NCI-H1694 (cell line): ENCODE data around the gene SOAT1.
"Not testable (repeated sequence)": the region's sequence is repeated elsewhere in the genome, so short reads cannot be mapped to it uniquely, and the experiment has no call there.

ENCODE experiments used
- DNase-seq: peaks from one replicate; lab custom pipeline; 2025; lab: John Stamatoyannopoulos, UW

The SOAT1 gene

DNA sequence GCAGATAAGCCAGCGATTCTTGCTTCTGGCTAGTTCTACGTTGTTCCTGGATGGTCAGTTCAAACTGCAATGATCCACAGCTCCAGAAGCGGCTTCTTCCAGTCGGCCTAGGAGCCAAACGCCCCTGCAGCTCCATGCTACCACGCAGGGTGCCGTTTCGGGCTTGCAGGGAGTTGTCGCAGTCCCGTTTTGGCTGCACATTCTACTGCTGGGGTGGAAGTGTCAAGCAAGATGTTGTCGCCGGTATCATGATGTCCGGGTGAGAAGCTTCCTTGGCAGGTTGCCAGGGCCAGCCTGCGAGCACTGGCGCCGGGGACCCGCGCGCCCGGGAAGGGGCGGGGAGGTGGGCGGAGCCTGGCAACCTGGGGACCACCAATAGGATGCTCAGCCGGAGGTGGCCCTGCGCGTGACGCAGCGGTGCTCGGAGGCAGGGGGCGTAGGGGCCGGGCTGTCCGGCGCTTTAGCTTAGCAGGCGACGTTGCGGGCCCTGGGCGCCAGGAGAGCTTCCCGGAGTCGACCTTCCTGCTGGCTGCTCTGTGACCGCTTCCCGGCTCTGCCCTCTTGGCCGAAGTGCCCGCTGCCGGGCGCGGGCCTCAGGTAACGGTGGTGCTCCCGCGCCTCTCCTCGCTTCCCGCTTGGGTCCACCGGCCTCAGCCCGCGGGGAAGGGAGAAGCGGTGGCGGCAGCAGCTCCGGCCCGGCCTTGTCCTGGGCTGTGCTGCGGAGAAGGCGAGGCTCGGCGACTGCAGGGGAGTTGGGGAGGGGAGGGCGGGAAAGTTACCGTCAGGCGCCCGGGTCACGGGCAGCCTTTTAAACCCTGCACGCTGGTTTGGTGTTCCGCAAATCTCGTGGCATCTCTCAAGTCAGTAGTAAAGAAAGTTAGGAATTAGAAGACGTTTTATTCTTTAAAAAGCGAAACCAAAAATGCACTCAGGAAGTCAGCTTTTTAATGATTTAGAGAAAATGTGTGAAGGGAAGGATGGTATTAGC is at the start of gene SOAT1:
Gene SOAT1 (plus strand): TSS at position 458 of the 988 bp plus-strand sequence. CDS start 8,888 bp downstream, outside the sequence.
- DNase-seq, result peak; percentile 68

DNA sequence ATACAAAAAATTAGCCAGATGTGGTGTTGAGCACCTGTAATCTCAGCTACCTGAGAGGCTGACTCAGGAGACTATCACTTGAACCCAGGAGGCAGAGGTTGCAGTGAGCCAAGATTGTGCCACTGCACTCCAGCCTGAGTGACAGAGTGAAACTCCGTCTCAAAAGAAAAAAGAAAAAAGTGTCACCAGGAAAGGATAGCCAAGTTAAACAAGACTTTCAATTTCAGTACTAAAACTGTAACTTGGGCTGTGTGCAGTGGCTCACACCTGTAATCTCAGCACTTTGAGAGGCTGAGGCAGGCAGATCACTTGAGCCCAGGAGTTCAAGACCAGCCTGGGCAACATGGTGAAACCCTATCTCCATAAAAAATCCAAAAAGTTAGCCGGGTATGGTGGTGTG is 48.2 kb upstream of the SOAT1 start:
- not testable (repeated sequence) for DNase-seq

DNA sequence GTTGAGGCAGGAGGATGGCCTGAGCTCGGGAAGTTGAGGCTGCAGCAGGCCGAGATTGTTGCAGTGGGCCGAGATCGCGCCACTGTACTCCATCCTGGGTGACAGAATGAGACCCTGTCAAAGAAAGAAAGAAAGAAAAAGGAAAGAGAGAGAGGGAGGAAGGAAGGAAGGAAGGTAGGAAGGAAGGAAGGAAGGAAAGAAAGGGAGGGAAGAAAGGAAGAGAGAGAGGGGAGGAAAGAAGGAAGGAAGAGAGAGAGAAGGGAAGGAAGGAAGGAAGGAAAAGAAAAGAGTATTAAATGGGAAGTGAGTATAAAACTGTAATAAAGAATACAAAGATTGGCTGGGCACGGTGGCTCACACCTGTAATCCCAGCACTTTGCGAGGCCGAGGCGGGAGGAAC is 45.7 kb upstream of the SOAT1 start:
- no peak for DNase-seq

DNA sequence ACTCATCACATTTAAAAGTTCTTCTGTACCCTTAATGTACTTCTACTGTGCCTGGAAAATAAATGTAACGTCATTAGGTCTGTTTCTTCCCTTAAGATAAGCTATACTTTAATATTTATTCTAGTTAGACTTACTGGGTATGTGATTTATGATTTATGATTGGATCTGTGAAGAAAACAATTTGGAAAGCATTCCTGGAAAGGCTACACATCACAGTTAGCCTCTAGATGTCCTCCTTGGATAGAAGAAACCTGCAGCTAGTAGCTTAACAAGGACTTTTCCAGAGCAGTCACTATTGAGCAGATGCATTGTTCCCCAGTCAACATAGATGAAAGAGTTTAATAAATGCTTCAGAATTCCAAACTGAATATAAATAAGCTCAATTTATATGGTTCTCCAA is 41.9 kb upstream of the SOAT1 start:
- peak; percentile 4 for DNase-seq

DNA sequence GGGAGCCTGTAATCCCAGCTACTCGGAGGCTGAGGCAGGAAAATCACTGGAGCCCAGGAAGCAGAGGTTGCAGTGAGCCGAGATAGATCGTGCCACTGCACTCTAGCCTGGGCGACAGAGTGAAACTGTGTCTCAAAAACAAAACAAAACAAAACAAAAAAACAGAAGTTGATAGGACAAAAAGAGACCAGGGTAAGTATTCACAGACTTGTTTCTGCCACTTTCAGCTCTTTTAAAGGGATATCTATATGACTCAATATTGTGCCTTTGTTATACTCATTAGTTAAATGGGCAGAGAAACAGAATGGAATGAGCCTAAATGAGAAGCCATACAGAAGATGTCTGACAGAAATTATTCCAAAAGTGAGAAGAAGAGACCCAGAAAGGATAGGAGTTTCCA is 41.0 kb upstream of the SOAT1 start:
- no peak for DNase-seq

DNA sequence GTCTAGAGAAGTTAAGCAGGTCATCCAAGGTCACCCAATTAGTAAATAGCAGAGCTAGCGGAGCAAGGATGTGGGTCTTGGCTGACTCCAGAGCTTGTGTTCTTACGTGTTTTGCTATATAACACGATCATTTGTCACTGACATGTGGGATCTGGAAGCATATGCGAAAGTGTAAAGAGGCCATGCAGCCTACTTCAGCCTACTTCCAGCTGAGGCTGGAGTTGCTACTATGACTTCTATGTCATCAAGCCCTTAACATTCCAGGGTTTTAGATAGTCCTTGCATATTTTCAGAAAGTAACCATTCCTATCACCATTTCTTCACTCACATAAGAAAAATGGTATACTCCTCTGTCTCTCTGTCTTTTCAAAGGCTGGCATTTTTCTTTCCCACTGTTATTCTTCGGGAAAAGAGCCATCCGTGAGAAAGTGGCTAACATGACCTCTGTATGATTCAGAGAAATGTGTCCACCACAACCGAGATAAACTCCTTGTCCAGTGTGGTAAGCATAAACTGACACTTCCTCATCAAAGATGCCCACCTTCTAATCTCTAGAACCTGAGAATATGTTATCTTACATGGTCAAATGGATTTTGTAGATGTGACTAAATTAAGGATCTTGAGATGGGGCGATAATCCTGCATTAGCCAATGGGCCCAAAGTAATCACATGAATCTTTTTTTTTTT is 40.2 kb upstream of the SOAT1 start:
- no peak for DNase-seq

DNA sequence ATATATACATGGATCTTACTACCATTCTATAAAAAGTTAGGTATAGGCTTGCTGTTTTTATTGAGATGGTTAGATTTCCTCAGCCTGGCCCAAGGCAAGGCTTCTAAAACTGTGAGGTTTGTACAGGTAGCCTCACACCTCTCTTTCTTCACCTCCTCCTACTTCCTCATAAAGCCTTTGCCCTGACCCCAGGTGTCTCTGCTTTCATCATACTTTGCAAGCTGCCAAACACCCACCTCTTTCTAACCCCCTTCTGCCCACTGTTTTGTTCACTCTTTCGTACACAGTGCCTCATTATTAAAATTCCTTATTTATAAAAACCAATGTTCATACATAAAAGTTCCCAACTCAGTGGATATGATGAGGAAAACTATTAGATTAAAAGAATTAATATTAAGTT is 31.4 kb upstream of the SOAT1 start:
- no peak for DNase-seq

DNA sequence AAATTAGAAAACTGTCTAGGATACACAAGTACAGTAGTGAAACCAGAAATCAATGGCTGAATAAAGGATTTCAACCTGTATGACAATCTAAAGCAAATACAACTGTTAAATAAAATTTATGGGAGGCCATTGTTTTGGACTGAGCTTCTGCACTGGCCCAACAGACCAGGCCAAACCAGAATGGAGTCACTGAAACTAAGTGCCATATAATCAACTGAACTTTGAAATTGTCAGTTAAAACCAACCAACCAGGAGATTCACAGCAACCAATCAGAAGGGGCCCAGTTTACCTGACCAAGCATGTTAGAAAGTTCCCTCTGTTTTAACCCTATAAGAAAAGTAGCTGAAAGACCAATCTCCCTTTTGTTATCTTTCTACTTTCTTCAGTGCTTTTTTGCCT is 30.5 kb upstream of the SOAT1 start:
- no peak for DNase-seq

DNA sequence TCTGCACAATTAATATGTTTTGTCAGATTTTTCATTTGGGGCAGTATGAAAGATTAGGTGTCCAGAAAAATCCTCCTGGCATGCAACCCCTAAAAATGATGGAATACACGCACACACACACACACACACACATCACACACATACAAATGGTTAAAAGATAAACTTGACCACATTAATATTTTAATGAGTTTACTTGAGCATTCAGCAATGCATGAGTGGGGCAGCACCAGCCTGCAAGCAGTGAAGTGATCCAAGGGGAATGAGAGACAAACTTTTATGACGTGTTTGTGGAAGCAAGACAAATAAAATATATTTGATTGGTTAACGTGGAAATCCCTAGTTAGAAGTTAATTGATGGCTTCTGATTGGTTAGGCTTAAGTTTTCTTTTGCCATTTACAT is 29.1 kb upstream of the SOAT1 start:
- DNase-seq, result no peak

DNA sequence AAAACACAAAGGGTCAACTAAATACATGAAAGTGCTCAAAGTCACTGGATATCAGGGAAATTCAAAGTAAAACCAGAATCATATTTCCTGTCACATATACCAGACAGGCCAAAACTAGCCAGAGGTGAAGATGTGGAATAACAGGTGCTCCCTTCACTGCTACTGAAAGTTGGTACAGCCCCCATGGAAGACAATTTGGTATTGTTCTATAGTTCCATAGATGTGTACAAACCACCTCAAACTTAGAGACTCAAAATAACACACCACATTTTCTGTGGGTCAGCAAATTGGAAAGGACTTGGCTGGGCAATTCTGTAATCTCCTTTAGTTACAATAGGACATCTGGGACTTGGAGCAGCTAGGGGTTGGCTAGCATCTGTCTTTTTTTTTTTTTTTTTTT is 24.5 kb upstream of the SOAT1 start:
- DNase-seq, result no peak

DNA sequence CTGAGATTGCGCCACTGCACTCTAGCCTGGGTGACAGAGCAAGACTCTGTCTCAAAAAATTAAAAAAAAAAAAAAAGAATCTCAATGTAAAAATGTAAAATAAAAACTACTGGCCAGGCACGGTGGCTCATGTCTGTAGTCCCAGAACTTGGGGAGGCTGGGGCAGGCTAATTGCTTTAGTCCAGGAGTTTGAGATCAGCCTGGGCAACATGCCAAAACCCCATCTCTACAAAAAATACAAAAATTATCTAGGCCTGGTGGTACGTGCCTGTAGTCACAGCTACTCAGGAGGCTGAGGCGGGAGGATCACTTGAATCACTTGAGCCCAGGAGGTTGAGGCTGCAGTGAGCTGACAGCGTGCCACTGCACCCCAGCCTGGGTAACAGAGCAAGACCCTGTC is 19.2 kb upstream of the SOAT1 start:
- DNase-seq, result not testable (repeated sequence)

DNA sequence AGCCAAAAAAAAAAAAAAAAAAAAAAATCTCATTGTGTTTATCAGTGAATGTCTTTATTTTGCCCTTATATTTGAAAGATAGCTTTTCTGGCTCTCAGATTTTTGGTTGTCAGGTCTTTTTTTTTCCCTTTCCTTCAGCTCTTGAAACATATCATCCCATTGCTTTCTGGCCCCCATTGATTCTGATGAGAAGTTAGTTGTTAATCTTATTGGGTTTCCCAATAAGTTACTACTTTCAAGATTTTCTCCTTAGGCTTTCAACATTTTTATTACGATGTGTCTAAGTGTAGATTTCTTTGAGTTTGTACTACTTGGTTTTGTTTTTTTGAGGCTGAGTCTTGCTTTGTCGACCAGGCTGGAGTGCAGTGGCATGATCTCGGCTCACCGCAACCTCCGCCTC is 14.7 kb upstream of the SOAT1 start:
- no peak for DNase-seq

DNA sequence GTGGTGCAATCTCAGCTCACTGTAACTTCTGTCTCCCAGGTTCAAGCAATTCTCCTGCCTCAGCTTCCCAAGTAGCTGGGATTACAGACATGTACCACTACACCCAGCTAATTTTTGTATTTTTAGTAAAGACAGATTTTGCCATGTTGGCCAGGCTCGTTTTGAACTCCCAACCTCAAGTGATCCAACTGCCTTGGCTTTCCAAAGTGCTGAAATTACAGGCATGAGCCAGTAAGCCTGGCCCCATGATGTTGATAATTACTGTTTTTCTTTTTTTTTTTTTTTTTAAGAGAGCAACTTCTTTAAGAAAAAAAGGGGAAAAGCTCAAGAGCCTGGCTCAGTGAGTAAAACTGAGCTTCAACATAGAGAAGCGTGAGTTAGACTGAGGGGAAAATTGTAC is 9.6 kb upstream of the SOAT1 start:
- no peak for DNase-seq

DNA sequence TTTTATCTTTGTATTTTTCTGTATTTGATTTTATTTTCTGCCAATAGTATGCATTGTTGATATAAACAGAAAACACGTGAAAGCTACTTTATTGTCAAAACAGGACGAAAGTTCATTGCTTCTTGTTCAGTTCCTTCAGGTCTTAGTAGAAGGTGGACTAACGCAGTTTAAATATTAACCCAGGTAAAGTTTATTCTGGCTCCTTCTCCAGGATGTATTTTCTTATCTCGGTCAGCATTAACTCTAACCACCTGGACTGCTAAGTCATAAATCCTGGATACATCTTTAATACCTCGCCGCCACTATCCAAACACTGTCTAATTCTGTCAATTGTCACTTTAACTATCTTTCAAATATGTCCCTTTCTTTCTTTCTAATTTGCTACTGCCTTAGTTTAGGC is 5.7 kb upstream of the SOAT1 start:
- no peak for DNase-seq

DNA sequence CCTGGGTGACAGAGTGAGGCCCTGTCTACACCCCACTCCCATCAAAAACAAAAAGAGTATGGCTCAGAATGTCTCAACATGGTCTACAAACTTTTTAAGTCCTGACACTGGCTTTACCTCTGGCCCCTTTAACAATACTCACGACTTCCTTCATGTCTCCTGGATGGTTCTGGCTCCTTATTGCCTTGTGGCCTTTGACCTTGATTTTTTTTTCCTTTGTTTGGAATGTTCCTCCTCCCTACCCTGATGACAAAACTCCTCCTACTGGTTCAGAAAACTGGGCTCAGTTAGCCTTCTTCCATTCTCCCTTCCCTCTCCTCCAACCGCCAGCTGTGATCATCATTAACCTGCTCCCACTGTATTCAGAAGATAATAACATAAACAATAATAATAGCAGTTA is 4.6 kb upstream of the SOAT1 start:
- DNase-seq, result no peak

DNA sequence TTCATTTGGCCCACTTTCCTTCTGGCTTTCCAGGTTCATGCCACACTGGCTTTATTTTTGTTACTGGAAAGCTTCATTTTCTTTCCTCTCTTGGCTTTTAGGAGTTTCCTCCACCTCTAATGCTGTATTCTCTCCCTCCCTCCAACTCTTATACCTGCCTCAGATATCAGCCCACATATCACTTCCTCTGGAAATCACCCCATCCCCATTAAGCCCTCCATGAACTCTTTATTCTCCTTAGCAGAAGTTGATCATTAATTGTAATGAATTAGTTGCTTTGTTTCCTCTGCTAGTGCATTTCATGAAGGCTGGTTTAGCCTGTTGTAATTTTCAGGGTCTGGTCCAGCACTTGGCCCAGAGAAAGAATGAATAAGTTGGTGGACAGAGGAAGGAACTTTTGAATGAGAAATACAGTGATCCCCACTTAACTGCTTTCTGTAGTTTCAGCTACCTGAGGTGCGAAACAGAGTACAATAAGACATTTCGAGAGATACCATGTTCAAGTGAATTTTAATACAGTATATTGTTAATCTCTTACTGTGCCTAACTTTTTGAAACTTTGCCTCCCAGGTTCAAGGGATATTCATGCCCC is 1.7 kb downstream of the SOAT1 start:
- DNase-seq, result no peak

DNA sequence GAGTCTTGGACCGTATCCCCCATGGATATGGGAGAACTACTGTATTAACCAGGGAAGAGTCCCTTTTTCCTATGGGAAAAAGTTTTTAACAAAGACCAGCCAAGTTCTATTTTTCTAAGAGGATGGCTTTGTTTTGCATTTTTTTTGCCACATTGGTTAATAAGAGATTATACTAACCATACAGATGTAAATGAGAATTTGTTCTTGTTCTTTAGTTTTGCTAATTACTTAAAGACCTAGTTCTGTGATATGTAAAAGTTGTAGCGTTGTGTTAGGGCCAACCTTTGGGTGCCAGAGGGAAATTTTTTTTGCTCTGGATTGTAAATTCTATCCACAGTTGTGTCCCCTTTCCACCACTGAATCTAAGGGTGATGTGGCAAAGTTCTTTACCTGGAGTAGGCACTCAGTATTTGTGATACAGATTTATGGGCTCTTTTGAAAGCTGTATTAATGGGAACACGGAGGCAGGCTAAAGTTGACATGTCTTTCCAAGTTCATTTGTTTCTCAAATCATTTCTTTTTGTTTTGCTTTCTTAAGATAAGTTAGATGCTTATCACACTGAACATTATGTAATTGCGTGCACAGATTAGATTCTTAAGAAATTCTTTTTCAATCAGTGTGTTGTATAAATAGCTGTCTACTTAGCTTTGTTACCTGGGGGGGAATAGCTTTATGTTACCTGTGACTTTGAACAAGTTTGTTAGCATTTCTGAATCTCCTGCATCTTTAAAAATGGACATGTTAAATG is 2.9 kb downstream of the SOAT1 start:
- no peak for DNase-seq

DNA sequence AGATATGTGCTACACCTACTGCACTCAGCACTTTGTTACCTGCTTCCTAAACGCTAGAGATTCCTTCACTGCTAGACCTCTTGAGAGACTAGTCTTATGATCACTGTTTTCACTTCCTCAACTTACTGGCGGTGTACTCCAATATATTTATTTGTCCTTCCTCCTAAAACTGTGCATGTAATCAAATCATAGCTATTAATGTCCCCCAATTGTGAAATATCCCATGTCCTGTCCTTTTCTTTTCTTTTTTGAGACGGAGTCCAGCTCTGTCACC is 3.4 kb downstream of the SOAT1 start:
- DNase-seq, result no peak

DNA sequence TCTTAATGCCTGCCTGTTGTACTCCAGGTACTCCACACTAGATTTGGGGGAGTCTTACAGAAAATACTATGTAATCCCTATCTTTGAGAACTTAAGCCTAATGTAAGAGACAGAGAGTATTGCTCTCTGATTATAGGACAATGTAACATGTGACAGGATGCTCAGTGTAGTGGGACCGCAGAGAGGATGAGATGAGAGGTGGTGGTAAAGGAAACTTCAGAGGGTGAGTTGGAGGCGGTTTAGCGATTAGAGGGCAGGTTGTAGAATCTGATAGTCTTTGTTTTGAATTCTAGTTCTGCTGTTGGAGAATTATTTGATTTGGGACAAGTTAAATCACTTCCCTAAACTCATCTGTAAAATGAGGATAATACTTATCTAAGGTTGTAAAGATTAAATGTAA is 5.4 kb downstream of the SOAT1 start:
- no peak for DNase-seq

DNA sequence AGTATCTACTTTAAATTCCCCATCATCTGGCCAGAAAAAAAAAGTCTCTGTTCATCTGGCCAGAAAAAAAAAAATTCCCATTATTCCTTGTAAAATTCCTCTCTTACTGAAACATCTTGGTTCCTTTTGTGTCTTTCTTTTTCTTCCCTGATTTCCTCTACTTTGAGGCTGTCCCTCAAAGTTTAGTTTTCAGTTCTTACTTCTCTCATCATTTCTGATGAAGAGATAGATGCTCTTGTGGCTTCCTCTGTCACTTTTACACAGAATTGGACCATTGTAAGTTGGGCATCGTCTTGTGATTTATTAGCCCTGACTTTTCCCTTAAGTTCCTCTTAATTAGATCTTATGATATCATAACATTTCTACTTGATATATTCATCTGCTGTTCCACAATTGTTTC is 6.5 kb downstream of the SOAT1 start:
- no peak for DNase-seq

DNA sequence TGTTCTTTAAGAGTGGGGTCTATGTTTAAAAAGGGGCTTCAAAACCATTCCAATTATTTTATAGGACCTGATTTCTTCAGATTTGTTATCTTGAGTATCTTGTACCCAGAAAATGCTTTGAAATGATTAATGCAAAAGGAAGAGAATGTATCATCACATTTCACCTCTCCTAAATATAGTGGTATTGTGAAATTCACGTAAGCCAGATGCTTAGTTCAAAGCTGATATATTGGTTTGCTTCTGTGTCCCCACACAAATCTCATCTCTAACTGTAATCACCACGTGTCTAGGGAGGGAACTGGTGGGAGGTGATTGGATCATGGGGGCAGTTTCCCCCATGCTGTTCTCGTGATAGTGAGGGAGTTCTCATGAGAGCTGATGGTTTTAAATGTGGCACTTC is 8.5 kb downstream of the SOAT1 start:
- DNase-seq, result no peak

DNA sequence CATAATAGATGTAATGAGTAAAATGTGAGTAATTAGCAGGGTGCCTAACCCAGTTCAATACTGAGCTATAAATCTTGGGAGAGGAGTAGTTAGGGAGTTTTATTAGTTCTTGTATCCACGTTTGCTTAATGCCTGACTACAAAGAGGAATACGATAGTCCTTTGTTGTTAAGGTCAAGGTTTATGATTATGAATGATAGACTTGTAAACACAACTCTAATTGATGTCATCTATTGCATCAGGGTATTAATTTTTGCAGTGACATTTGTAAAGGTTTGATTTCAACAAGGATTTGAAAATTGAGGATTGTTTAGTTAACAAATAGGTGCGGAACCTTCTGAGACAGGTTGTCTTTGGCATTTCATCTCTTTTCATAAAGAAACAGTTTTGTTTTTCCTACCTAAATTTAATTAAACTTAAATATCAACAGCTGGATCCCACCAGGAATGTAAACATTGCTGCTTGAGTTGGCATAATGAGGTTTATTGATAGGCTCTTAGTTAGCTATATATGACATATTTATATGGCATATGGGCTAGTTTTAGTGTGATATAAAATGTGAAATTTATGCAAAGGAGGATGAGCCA is 9.7 kb downstream of the SOAT1 start:
- DNase-seq, result no peak
